DOHH2 (cell line): ENCODE measurements around the gene STARD3.

ENCODE experiments used
- EZH2phosphoT487 ChIP-seq: fragments of 200-600 bp; sonication (generic); IDR thresholded peaks from 2 replicates; pipeline ENCODE4 v1.6.1; 2017; ENCODE audit warnings: borderline replicate concordance, mild to moderate bottlenecking, antibody characterized with exemption, low read length, moderate library complexity, mixed read lengths
- TF ChIP-seq, protein P1 (sequence below): fragments of 200-600 bp; sonication (generic); IDR thresholded peaks from one replicate; pipeline ENCODE4 v1.5.1; 2014; ENCODE audit warnings: antibody characterized with exemption, mild to moderate bottlenecking, low read depth, low read length; ENCODE audit not compliant: poor library complexity, severe bottlenecking

DNA sequence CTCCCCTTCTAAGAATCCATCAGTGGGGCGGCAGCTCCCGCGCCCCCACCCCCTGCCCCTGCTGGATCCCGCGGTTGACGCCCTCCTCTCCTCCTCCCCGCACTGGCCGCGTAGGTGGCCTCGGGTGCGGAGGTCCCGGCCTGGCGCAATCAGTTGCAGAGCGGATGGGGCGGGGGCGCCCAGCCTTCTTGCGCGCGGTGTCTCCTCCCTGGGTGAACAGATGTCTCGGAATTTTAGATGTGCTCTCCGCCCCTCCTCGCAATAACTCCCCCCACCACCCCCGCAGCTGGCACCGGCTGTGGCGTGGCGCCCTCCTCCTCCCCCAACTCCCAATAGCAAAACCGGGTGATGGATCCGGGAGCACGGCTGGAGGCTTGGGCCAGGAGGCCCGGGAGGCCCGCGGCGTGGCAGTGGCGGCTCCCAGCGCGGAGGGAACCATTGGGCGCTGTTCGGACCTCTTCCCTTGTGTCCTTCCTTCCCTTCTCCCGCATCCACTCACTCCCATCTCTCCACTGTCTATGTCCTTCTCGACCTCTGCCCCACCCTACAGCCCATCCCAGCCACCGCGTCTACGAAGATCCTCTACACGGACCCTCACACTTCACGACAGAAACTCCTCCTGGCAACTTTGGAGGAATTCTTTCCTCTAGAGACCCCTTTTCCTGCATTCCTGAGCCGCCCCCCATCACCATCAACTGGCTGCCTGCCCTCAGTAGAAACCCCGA is 40.2 kb upstream of the STARD3 start:
- TF ChIP-seq, protein P1, sequence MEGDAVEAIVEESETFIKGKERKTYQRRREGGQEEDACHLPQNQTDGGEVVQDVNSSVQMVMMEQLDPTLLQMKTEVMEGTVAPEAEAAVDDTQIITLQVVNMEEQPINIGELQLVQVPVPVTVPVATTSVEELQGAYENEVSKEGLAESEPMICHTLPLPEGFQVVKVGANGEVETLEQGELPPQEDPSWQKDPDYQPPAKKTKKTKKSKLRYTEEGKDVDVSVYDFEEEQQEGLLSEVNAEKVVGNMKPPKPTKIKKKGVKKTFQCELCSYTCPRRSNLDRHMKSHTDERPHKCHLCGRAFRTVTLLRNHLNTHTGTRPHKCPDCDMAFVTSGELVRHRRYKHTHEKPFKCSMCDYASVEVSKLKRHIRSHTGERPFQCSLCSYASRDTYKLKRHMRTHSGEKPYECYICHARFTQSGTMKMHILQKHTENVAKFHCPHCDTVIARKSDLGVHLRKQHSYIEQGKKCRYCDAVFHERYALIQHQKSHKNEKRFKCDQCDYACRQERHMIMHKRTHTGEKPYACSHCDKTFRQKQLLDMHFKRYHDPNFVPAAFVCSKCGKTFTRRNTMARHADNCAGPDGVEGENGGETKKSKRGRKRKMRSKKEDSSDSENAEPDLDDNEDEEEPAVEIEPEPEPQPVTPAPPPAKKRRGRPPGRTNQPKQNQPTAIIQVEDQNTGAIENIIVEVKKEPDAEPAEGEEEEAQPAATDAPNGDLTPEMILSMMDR: no peak
- no peak for TF ChIP-seq EZH2phosphoT487
